GM19467 (cell line): ENCODE data around the gene EYS.
"Not testable (repeated sequence)": the region's sequence is repeated elsewhere in the genome, so short reads cannot be mapped to it uniquely, and the experiment has no call there.

Experiments
- ATAC-seq: cut with Tn5 transposase; IDR thresholded peaks from one replicate; pipeline ENCODE4 v1.9.1; 2021; ENCODE audit warnings: mild to moderate bottlenecking, moderate library complexity; ENCODE audit not compliant: unreplicated experiment

EYS gene

GRCh38 chr6:65637289-65638046 is 69.6 kb downstream of the EYS start:
- no peak for ATAC-seq

- no peak for ATAC-seq
These were observed 73.5 kb downstream of the EYS start for GRCh38 chr6:65633501-65633900.

- ATAC-seq = no peak
These were observed 75.3 kb downstream of the EYS start for GRCh38 chr6:65631711-65632110.

- ATAC-seq = not testable (repeated sequence)
These were observed 79.5 kb downstream of the EYS start for GRCh38 chr6:65627434-65627999.

GRCh38 chr6:65627015-65627414 is 80.0 kb downstream of the EYS start:
- no peak for ATAC-seq

GRCh38 chr6:65623566-65623965 is 83.5 kb downstream of the EYS start:
- no peak for ATAC-seq

- ATAC-seq = no peak
These were observed 96.3 kb downstream of the EYS start for GRCh38 chr6:65610746-65611145.

GRCh38 chr6:65595540-65595939 is 111.5 kb downstream of the EYS start:
- ATAC-seq = no peak

GRCh38 chr6:65570340-65570739 is 136.7 kb downstream of the EYS start:
- no peak for ATAC-seq

- ATAC-seq = no peak
These were observed 137.5 kb downstream of the EYS start for GRCh38 chr6:65569505-65569904.

- ATAC-seq = not testable (repeated sequence)
These were observed 138.0 kb downstream of the EYS start for GRCh38 chr6:65569056-65569455.

GRCh38 chr6:65566117-65566516 is 140.9 kb downstream of the EYS start:
- ATAC-seq = no peak

GRCh38 chr6:65558071-65558470 is 149.0 kb downstream of the EYS start:
- no peak for ATAC-seq

GRCh38 chr6:65557224-65557623 is 149.8 kb downstream of the EYS start:
- ATAC-seq = no peak

GRCh38 chr6:65546894-65547293 is 160.1 kb downstream of the EYS start:
- no peak for ATAC-seq

- no peak for ATAC-seq
These were observed 161.1 kb downstream of the EYS start for GRCh38 chr6:65545920-65546319.

GRCh38 chr6:65538644-65539043 is 168.4 kb downstream of the EYS start:
- ATAC-seq = no peak

GRCh38 chr6:65537600-65537999 is 169.4 kb downstream of the EYS start:
- no peak for ATAC-seq

- ATAC-seq = no peak
These were observed 175.5 kb downstream of the EYS start for GRCh38 chr6:65531533-65531932.

- no peak for ATAC-seq
These were observed 182.8 kb downstream of the EYS start for GRCh38 chr6:65524232-65524631.

- no peak for ATAC-seq
These were observed 201.3 kb downstream of the EYS start for GRCh38 chr6:65505736-65506135.

GRCh38 chr6:65501045-65501444 is 206.0 kb downstream of the EYS start:
- no peak for ATAC-seq

GRCh38 chr6:65483652-65484051 is 223.4 kb downstream of the EYS start:
- ATAC-seq = not testable (repeated sequence)
